ENCODE measurements around the gene BMP8A.
"Not testable (repeated sequence)": the region's sequence is repeated elsewhere in the genome, so short reads cannot be mapped to it uniquely, and the experiment has no call there.

The BMP8A gene

GRCh38 chr1:39484564-39484963 is 6.9 kb upstream of the BMP8A start:
- no peak for DNase-seq

- no peak for DNase-seq
Observed at GRCh38 chr1:39485046-39485803, 6.2 kb upstream of the BMP8A start.

DNA sequence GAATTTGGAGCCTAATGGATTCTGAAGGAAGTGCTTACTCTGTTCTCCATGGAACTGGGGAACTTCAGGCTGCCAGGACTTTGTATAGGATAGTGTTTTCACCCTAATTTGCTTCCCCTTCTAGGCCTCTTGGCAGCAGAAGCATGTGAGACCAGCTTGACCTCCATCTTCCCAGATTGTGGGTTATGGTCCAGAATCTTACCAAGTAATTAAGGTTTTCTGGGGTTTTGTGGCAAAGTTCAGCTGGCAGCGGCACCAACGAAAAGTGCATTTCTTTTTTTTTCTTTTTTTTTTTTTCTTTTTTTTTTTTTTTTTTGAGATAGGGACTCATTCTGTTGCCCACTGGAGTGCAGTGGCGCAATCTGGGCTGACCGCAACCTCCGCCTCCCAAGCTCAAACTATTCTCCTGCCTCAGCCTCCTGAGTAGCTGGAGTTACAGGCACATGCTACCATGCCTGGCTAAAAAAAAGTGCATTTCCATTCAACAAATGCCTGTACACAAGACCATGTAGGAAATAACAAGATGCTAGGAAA is 3.4 kb upstream of the BMP8A start:
- DNase-seq: no peak

DNA sequence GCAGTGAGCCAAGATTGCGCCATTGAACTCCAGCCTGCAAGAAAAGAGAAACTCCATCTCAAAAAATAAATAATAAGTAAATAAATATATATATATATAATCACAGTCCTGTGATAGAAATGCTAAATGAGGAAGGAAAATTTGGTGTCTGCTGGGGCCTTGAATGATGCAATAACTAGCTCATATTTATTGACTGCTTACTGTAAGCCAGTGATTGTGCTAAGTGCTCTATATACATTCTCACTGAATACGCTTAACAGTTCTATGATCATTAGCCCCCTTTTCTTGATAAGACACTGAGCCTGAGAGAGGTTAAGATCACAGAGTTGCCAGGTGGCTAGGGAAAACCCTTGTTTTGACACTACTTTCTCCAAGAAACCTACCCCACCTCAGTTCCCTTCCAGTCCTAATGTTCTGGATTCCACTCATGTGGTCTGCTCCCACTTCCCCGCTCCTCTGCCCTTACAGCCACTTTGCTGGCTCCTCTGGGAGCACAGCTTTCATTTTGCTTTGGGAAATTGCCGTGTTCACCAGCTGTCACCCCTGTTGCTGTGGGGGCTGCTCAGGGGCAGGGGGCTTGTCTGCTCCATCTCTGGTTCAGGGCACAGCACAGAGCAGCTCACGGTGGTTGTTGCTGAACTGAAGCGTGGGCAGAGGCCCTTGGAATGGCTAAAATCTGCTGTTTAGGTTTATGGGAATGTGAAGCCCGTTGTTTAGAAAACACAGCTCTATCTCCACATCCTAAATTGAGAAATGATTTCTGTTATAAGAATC is 2.5 kb upstream of the BMP8A start:
- no peak for DNase-seq

GRCh38 chr1:39489567-39490239 is 1.7 kb upstream of the BMP8A start:
- no peak for DNase-seq

GRCh38 chr1:39490596-39491145 is 765 bp upstream of the BMP8A start:
- DNase-seq: no peak

GRCh38 chr1:39492118-39493042 is 944 bp downstream of the BMP8A start:
- DNase-seq: not testable (repeated sequence)

- DNase-seq: not testable (repeated sequence)
Observed at GRCh38 chr1:39493043-39493810, 1.8 kb downstream of the BMP8A start.

- DNase-seq: no peak
Observed at GRCh38 chr1:39494671-39495410, 3.4 kb downstream of the BMP8A start.

- not testable (repeated sequence) for DNase-seq
Observed at GRCh38 chr1:39496520-39496919, 5.1 kb downstream of the BMP8A start.

GRCh38 chr1:39497585-39497984 is 6.1 kb downstream of the BMP8A start:
- no peak for DNase-seq

GRCh38 chr1:39498096-39498710 is 6.8 kb downstream of the BMP8A start:
- DNase-seq: not testable (repeated sequence)

GRCh38 chr1:39498821-39499220 is 7.4 kb downstream of the BMP8A start:
- DNase-seq: not testable (repeated sequence)

- no peak for DNase-seq
Observed at GRCh38 chr1:39499668-39500067, 8.2 kb downstream of the BMP8A start.

- DNase-seq: no peak
Observed at GRCh38 chr1:39500862-39501389, 9.5 kb downstream of the BMP8A start.

GRCh38 chr1:39501666-39502065 is 10.2 kb downstream of the BMP8A start:
- no peak for DNase-seq

DNA sequence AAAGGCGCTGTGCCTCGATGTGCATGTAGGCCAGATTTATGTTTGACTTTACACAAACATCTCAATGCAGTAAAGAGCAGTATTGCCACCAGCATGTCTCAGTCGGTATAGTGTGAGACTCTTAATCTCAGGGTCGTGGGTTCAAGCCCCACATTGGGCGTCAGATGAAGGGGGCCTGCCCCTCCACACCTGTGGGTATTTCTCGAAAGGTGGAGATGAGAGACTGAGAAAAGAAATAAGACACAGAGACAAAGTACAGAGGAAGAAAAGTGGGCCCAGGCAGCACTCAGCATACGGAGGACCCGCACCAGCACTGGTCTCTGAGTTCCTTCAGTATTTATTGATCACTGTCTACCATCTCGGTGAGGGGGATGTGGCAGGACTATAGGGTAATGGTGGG is 13.0 kb downstream of the BMP8A start:
- DNase-seq: not testable (repeated sequence)

DNA sequence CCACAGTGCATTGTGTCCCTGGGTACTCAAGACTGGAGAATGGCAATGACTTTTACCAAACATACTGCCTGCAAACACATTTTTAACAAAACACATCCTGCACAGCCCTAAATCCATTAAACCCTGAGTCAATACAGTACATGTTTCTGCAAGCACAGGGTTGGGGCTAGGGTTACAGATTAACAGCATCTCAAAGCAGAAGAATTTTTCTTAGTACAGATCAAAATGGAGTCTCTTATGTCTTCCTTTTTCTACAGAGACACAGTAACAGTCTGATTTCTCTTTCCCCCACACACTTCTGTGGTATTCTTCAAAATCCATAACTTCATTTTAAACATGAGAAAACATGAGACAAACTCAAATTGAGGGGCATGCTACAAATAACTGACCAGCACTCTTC is 13.9 kb downstream of the BMP8A start:
- DNase-seq: no peak

- no peak for DNase-seq
Observed at GRCh38 chr1:39507230-39507928, 15.9 kb downstream of the BMP8A start.
